ENCODE data around the gene MRAP2. TPM values are rescaled to one million over a fixed set of nuclear protein-coding genes. Genes with fewer than 3 reads are reported as not detected.

MRAP2 gene
- total RNA-seq, 1 experiment from 2014 or later, result 0.38 TPM

GRCh38 chr6:84003654-84004053 is 29.9 kb upstream of the MRAP2 start:
- CTCF ChIA-PET, result no interaction called here
- intact Hi-C loops (cut with micrococcal nuclease; ENCODE audit: unreplicated experiment), result no loop called here
- no TSS peak for BruUV-seq (replicated peaks)
- H3K36me3 Mint-ChIP-seq (ENCODE audit: insufficient read depth, unreplicated experiment), result no peaks in the 10 kb centered on the region
- H3K4me3 Mint-ChIP-seq (ENCODE audit: low read depth, unreplicated experiment), result no peak overlapping the region
- no peaks in the 10 kb centered on the region for H3K4me1 Mint-ChIP-seq (ENCODE audit: low read depth, unreplicated experiment)
- no peak overlapping the region for H3K27ac Mint-ChIP-seq (ENCODE audit: unreplicated experiment)
- no peak for TF ChIP-seq CTCF (IDR thresholded peaks at IDR 0.05; ENCODE audit: unreplicated experiment)
- H3K9me3 Mint-ChIP-seq (ENCODE audit: low read depth, unreplicated experiment), result no peaks in the 10 kb centered on the region
- H3K27me3 Mint-ChIP-seq (ENCODE audit: unreplicated experiment), result no peaks in the 10 kb centered on the region
- no peak for DNase-seq

- H3K9me3 Mint-ChIP-seq (ENCODE audit: low read depth, unreplicated experiment), result no peaks in the 10 kb centered on the region
- intact Hi-C loops (cut with micrococcal nuclease; ENCODE audit: unreplicated experiment), result no loop called here
- no TSS peak for BruUV-seq (replicated peaks)
- DNase-seq, result no peak
- no peak overlapping the region for H3K27ac Mint-ChIP-seq (ENCODE audit: unreplicated experiment)
- no peaks in the 10 kb centered on the region for H3K36me3 Mint-ChIP-seq (ENCODE audit: insufficient read depth, unreplicated experiment)
- no peak for TF ChIP-seq CTCF (IDR thresholded peaks at IDR 0.05; ENCODE audit: unreplicated experiment)
- H3K4me3 Mint-ChIP-seq (ENCODE audit: low read depth, unreplicated experiment), result no peak overlapping the region
- no peaks in the 10 kb centered on the region for H3K4me1 Mint-ChIP-seq (ENCODE audit: low read depth, unreplicated experiment)
- no peaks in the 10 kb centered on the region for H3K27me3 Mint-ChIP-seq (ENCODE audit: unreplicated experiment)
- CTCF ChIA-PET, result no interaction called here
Observed at GRCh38 chr6:84007871-84008270, 25.7 kb upstream of the MRAP2 start.

- Mint-ChIP-seq H3K4me3 (ENCODE audit: low read depth, unreplicated experiment) (no peak overlapping the region), H3K27me3 (ENCODE audit: unreplicated experiment) (no peaks in the 10 kb centered on the region), H3K36me3 (ENCODE audit: insufficient read depth, unreplicated experiment) (no peaks in the 10 kb centered on the region), H3K27ac (ENCODE audit: unreplicated experiment) (no peak overlapping the region), H3K4me1 (ENCODE audit: low read depth, unreplicated experiment) (no peaks in the 10 kb centered on the region), H3K9me3 (ENCODE audit: low read depth, unreplicated experiment) (no peaks in the 10 kb centered on the region)
- intact Hi-C loops (cut with micrococcal nuclease; ENCODE audit: unreplicated experiment), result no loop called here
- no TSS peak for BruUV-seq (replicated peaks)
- CTCF ChIA-PET, result no interaction called here
- no peak for DNase-seq
- no peak for TF ChIP-seq CTCF (IDR thresholded peaks at IDR 0.05; ENCODE audit: unreplicated experiment)
Observed at GRCh38 chr6:84013354-84013753, 20.2 kb upstream of the MRAP2 start.

GRCh38 chr6:84013931-84014330 is 19.6 kb upstream of the MRAP2 start:
- CTCF ChIA-PET, result no interaction called here
- Mint-ChIP-seq H3K36me3 (ENCODE audit: insufficient read depth, unreplicated experiment) (no peaks in the 10 kb centered on the region), H3K27ac (ENCODE audit: unreplicated experiment) (no peak overlapping the region), H3K9me3 (ENCODE audit: low read depth, unreplicated experiment) (no peaks in the 10 kb centered on the region), H3K4me3 (ENCODE audit: low read depth, unreplicated experiment) (no peak overlapping the region), H3K4me1 (ENCODE audit: low read depth, unreplicated experiment) (no peaks in the 10 kb centered on the region), H3K27me3 (ENCODE audit: unreplicated experiment) (no peaks in the 10 kb centered on the region)
- no peak for TF ChIP-seq CTCF (IDR thresholded peaks at IDR 0.05; ENCODE audit: unreplicated experiment)
- BruUV-seq (replicated peaks), result no TSS peak
- DNase-seq, result no peak
- intact Hi-C loops (cut with micrococcal nuclease; ENCODE audit: unreplicated experiment), result no loop called here

- Mint-ChIP-seq H3K9me3 (ENCODE audit: low read depth, unreplicated experiment) (no peaks in the 10 kb centered on the region), H3K4me1 (ENCODE audit: low read depth, unreplicated experiment) (no peaks in the 10 kb centered on the region), H3K4me3 (ENCODE audit: low read depth, unreplicated experiment) (no peak overlapping the region), H3K27ac (ENCODE audit: unreplicated experiment) (no peak overlapping the region), H3K27me3 (ENCODE audit: unreplicated experiment) (no peaks in the 10 kb centered on the region), H3K36me3 (ENCODE audit: insufficient read depth, unreplicated experiment) (no peaks in the 10 kb centered on the region)
- intact Hi-C loops (cut with micrococcal nuclease; ENCODE audit: unreplicated experiment), result no loop called here
- CTCF ChIA-PET, result no interaction called here
- BruUV-seq (replicated peaks), result no TSS peak
- no peak for DNase-seq
- TF ChIP-seq CTCF (IDR thresholded peaks at IDR 0.05; ENCODE audit: unreplicated experiment), result no peak
Observed at GRCh38 chr6:84016029-84016428, 17.5 kb upstream of the MRAP2 start.

Data from Calu3 (cell line).